GM21381 (cell line): ENCODE data around the gene HAS3.

Source experiments
- ATAC-seq: cut with Tn5 transposase; IDR thresholded peaks from one replicate; pipeline ENCODE4 v1.9.1; 2021; ENCODE audit warnings: mild to moderate bottlenecking, moderate library complexity; ENCODE audit not compliant: unreplicated experiment

The HAS3 gene

DNA sequence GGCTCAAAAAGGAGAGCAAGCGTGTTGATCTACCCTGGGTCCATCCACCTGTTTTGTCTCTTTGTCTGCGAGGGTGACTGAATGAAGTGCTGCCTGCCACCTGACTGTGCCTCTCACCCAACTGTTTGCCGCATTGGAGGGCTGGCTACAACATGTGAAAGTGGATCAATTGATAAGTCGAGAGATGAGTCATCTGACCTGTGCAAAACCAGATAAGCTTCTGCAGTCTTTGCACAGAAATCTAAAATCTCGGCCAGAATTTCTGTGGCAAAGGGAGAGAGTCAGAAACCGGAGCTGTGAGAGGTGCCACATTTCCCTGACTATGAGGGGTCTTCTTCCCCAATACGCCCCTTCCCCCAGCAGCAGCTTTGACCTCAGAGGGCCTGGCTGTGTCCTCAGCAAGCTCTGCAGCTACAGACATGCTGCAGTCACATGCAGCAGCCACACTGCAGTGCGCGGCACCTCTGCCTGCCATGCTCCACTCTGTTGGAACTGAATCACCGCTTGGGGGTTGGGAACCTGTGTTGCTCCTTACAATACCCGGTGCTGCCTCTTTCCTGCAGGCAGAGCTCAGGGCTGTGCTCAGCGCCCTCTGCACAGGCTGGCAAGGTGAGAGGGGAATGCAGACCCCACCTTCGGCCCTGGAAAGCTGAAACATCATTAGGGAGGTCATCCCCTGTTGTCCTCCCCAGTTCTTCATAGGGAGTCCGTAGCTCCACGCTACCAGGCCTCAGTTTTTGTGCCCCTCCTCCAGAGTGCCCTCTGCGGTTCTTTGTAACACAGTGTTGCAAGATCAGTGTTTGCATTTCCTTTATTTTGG lies 16.2 kb upstream of the HAS3 start:
- no peak for ATAC-seq

- no peak for ATAC-seq
These were observed 11.5 kb upstream of the HAS3 start for GRCh38 chr16:69093974-69094373.

DNA sequence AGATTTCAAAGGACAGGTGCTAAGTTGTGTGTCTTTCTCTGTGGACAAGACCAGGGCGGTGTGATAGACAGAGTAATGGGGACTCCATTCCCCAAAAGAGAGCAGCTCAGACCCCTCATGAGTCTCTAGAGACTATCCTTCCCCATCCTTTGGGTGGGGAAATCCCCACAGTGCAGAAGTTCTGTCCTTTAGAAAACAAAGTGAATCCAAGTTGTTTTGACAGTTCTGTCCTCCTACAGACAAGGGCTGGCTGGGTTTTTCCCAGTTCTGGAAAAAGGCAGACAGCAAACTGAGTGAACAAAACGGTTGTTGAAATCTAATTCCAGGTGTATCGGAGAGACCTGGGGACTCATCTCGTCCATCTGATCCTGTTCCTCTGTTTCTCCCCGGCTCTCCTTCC lies 11.0 kb upstream of the HAS3 start:
- no peak for ATAC-seq

GRCh38 chr16:69095193-69095592 lies 10.3 kb upstream of the HAS3 start:
- no peak for ATAC-seq

GRCh38 chr16:69100071-69100691 lies 5.3 kb upstream of the HAS3 start:
- ATAC-seq, result no peak

GRCh38 chr16:69106491-69107315 lies 1.2 kb downstream of the HAS3 start:
- ATAC-seq, result no peak

DNA sequence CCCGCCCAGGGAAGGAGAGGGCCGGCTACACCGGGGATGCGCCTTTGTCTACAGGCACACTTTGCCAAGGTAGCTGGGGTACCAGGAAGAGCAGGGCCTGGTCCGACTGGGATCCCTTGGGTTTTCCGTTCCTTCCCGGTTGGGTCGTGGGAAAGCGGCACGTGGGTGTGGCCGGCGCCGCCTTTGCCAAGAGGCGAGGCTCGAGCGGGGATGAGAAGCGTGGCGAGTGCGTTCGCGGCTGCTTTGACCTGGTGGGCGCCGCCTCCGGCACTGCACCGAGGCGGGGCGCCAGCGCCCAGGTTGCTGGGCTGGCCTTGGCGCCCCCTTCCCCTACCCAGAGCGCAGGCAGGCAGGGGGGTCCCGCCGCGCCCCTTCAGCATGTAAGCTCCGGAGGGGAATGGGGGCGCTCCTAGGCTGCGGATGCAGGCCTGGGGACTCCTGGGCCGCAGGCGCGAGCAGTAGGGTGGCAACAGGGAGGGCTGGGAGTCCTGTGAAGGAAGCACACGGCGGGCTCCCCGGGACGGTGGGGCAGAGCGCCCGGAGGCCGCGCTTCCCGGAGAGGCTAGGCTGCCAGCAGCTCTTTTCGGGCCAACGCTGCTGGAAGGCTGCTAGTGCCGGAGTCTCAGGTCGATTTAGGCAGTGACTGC lies 2.0 kb downstream of the HAS3 start:
- no peak for ATAC-seq

DNA sequence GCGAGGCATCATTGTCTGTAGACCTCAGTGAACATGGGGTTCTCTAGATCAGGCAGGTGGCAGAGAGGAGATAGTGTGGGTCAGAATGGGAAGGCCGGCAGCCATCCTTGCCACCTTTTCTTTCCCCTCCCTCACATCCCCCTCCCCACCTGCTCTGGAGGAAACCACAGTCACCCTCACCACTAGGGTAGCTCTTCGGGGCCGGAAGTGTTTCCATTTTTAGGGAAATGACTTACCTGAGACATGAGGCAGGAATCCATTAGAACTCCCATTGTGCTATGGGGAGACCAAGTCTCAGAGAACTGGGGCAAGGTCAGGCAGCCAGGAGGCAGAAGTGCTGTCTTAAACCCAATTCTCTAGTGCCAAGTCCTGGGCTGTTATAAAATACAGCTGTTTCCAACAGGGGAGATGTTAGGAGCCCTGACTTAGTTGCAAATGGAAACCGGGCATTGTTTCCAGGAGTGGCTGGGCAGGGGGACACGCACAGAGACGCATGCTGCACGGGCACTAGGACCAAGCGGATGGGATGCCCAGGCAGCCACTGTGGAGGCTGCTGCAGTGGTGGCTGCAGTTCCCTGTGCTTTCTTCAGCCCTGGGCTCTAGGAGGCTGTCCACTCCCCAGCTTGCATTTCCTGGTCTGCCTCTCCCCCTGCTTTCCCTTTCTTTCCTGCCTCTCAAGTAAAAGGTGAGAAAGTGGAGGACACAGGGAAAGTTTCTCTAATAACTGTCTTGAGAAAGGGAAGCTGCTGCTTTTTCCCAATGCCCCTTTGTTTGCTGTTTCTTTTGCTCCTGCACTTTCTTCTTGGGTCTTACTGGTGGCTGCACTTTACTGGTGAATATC lies 2.8 kb downstream of the HAS3 start:
- ATAC-seq, result no peak

DNA sequence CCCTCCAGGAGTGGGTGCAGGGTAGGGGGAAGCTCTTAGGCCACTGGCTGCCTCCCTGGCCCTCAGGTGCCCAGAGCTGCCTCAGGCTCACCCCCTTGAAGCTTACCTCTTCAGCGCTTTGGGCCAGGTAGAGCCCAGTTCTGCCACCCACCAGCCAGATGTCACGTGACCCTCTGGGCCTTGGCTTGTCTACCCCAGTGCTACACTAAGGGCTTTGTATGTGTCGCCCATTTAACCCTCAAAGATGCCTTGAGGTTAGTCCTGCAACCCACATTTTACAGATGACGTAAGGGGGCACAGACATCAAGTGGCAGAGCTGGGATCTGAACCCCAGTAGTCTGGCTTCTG lies 3.4 kb downstream of the HAS3 start:
- no peak for ATAC-seq

DNA sequence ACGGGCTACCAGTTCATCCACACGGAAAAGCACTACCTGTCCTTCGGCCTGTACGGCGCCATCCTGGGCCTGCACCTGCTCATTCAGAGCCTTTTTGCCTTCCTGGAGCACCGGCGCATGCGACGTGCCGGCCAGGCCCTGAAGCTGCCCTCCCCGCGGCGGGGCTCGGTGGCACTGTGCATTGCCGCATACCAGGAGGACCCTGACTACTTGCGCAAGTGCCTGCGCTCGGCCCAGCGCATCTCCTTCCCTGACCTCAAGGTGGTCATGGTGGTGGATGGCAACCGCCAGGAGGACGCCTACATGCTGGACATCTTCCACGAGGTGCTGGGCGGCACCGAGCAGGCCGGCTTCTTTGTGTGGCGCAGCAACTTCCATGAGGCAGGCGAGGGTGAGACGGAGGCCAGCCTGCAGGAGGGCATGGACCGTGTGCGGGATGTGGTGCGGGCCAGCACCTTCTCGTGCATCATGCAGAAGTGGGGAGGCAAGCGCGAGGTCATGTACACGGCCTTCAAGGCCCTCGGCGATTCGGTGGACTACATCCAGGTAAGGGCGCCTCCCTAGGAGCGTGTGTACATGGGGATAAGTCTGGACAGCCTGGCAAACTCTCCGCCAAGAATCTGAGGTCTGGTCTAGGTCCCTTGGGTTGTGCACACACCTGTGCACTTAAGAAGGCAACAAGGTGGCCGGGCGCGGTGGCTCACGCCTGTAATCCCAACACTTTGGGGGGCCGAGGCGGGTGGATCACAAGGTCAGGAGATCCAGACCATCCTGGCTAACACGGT lies 4.2 kb downstream of the HAS3 start:
- no peak for ATAC-seq

GRCh38 chr16:69110406-69110805 lies 5.0 kb downstream of the HAS3 start:
- ATAC-seq, result no peak

GRCh38 chr16:69111216-69111875 lies 5.9 kb downstream of the HAS3 start:
- no peak for ATAC-seq

DNA sequence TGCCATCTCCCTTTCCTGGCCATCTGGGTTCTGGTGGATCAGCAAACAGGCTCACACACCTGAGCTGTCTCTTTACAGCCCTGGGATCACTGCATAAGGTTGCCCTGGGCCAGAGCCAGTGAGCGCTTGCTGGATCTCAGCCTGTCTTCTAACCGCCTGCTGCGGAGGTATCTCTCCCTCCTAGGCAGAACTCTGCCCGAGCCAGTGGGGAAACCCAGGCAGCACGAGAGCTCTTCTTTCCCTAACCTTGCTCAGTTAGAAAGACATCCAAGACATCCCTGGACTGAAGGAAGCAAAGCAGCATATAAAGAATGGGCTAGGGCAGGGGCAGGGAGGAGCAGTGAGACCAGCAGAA lies 6.4 kb downstream of the HAS3 start:
- no peak for ATAC-seq

GRCh38 chr16:69112285-69113129 lies 7.1 kb downstream of the HAS3 start:
- ATAC-seq, result no peak

DNA sequence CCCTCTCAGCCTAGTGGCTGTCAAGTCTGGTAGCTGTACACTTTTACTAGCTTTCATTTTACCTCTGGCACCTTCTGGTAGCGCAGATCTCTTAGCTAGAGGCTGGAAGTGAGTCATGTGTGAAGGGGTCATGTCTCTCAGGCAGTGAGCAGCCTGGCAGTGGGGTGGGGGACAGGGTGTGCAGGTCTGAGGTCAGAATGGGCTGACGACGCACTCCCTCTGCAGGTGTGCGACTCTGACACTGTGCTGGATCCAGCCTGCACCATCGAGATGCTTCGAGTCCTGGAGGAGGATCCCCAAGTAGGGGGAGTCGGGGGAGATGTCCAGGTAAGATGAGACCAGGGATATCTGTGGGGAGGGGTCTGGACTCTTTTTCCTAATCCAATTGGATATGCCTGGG lies 7.8 kb downstream of the HAS3 start:
- no peak for ATAC-seq

DNA sequence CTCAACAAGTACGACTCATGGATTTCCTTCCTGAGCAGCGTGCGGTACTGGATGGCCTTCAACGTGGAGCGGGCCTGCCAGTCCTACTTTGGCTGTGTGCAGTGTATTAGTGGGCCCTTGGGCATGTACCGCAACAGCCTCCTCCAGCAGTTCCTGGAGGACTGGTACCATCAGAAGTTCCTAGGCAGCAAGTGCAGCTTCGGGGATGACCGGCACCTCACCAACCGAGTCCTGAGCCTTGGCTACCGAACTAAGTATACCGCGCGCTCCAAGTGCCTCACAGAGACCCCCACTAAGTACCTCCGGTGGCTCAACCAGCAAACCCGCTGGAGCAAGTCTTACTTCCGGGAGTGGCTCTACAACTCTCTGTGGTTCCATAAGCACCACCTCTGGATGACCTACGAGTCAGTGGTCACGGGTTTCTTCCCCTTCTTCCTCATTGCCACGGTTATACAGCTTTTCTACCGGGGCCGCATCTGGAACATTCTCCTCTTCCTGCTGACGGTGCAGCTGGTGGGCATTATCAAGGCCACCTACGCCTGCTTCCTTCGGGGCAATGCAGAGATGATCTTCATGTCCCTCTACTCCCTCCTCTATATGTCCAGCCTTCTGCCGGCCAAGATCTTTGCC lies 9.0 kb downstream of the HAS3 start:
- ATAC-seq, result no peak

GRCh38 chr16:69114976-69115355 lies 9.5 kb downstream of the HAS3 start:
- ATAC-seq, result no peak

DNA sequence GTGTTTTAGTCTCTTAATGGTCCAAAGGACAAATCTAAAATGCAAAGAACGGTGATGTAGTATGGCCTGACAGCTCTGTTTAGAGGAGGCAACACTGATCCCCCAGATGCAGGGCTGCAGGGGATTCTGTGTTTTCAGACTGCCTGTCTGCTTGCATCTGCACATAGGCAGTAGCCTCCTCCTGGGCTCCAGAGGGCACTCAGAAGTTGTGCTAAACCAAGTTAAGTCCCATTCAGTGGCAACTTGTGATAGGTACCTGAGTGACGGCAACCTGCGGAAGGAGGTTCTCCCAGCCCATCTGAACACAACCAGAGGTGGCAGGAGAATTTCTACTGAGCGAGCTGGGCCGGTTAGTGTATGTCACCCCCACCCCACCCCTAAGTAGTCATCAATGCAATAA lies 9.9 kb downstream of the HAS3 start:
- ATAC-seq, result no peak
